ENCODE results near the gene ACSL3.
"Not testable (repeated sequence)": the region's sequence is repeated elsewhere in the genome, so short reads cannot be mapped to it uniquely, and the experiment has no call there.

Gene ACSL3

GRCh38 chr2:222859786-222860612 lies 837 bp upstream of the ACSL3 start:
- no peak overlapping the region for H3K27ac ChIP-seq (ENCODE audit: low read length)
- H3K4me1 ChIP-seq (ENCODE audit: control insufficient read depth, low read depth, low read length), result peaks cover 34% of the 10 kb centered on the region
- H3K36me3 ChIP-seq (ENCODE audit: control insufficient read depth, low read depth, low read length), result no peaks in the 10 kb centered on the region
- H3K27me3 ChIP-seq (ENCODE audit: control insufficient read depth, insufficient read depth, low read length), result no peaks in the 10 kb centered on the region
- H3K9me3 ChIP-seq (ENCODE audit: control insufficient read depth, low read depth, low read length), result no peaks in the 10 kb centered on the region
- no peak overlapping the region for H3K9ac ChIP-seq (ENCODE audit: low read length)
- H3K4me3 ChIP-seq (ENCODE audit: low read length), result peak overlapping the region; percentile 55

GRCh38 chr2:222861411-222862105 lies 722 bp downstream of the ACSL3 start:
- Histone ChIP-seq H3K27ac (ENCODE audit: low read length) (no peak overlapping the region), H3K4me1 (ENCODE audit: control insufficient read depth, low read depth, low read length) (peaks cover 45% of the 10 kb centered on the region), H3K9me3 (ENCODE audit: control insufficient read depth, low read depth, low read length) (no peaks in the 10 kb centered on the region)

GRCh38 chr2:222862106-222862908 lies 1.5 kb downstream of the ACSL3 start:
- no peak overlapping the region for H3K27ac ChIP-seq (ENCODE audit: low read length)
- H3K4me3 ChIP-seq (ENCODE audit: low read length), result peak overlapping the region; percentile 91
- H3K9me3 ChIP-seq (ENCODE audit: control insufficient read depth, low read depth, low read length), result no peaks in the 10 kb centered on the region
- no peaks in the 10 kb centered on the region for H3K27me3 ChIP-seq (ENCODE audit: control insufficient read depth, insufficient read depth, low read length)
- peak overlapping the region; percentile 74 for H3K9ac ChIP-seq (ENCODE audit: low read length)
- H3K36me3 ChIP-seq (ENCODE audit: control insufficient read depth, low read depth, low read length), result no peaks in the 10 kb centered on the region
- peaks cover 45% of the 10 kb centered on the region for H3K4me1 ChIP-seq (ENCODE audit: control insufficient read depth, low read depth, low read length)

More at GRCh38 chr2:222861411-222862105, 722 bp downstream of the ACSL3 start:
- no peaks in the 10 kb centered on the region for H3K27me3 ChIP-seq (ENCODE audit: control insufficient read depth, insufficient read depth, low read length)
- peak overlapping the region; percentile 74 for H3K9ac ChIP-seq (ENCODE audit: low read length)
- H3K4me3 ChIP-seq (ENCODE audit: low read length), result peak overlapping the region; percentile 91
- no peaks in the 10 kb centered on the region for H3K36me3 ChIP-seq (ENCODE audit: control insufficient read depth, low read depth, low read length)

GRCh38 chr2:222862909-222863544 lies 2.2 kb downstream of the ACSL3 start:
- Histone ChIP-seq H3K27me3 (ENCODE audit: control insufficient read depth, insufficient read depth, low read length) (no peaks in the 10 kb centered on the region), H3K27ac (ENCODE audit: low read length) (no peak overlapping the region), H3K4me3 (ENCODE audit: low read length) (peak overlapping the region; percentile 91), H3K9me3 (ENCODE audit: control insufficient read depth, low read depth, low read length) (no peaks in the 10 kb centered on the region), H3K9ac (ENCODE audit: low read length) (peak overlapping the region; percentile 74), H3K4me1 (ENCODE audit: control insufficient read depth, low read depth, low read length) (peaks cover 46% of the 10 kb centered on the region), H3K36me3 (ENCODE audit: control insufficient read depth, low read depth, low read length) (no peaks in the 10 kb centered on the region)

GRCh38 chr2:222864296-222864695 lies 3.5 kb downstream of the ACSL3 start:
- Histone ChIP-seq H3K36me3 (ENCODE audit: control insufficient read depth, low read depth, low read length) (no peaks in the 10 kb centered on the region), H3K27me3 (ENCODE audit: control insufficient read depth, insufficient read depth, low read length) (no peaks in the 10 kb centered on the region), H3K9ac (ENCODE audit: low read length) (no peak overlapping the region), H3K4me1 (ENCODE audit: control insufficient read depth, low read depth, low read length) (peaks cover 52% of the 10 kb centered on the region), H3K4me3 (ENCODE audit: low read length) (peak overlapping the region; percentile 29), H3K9me3 (ENCODE audit: control insufficient read depth, low read depth, low read length) (no peaks in the 10 kb centered on the region), H3K27ac (ENCODE audit: low read length) (peak overlapping the region; percentile 10)

GRCh38 chr2:222865301-222865700 lies 4.5 kb downstream of the ACSL3 start:
- peak overlapping the region; percentile 14 for H3K4me3 ChIP-seq (ENCODE audit: low read length)
- H3K27me3 ChIP-seq (ENCODE audit: control insufficient read depth, insufficient read depth, low read length), result no peaks in the 10 kb centered on the region
- no peaks in the 10 kb centered on the region for H3K36me3 ChIP-seq (ENCODE audit: control insufficient read depth, low read depth, low read length)
- H3K27ac ChIP-seq (ENCODE audit: low read length), result no peak overlapping the region
- H3K4me1 ChIP-seq (ENCODE audit: control insufficient read depth, low read depth, low read length), result peaks cover 55% of the 10 kb centered on the region
- H3K9ac ChIP-seq (ENCODE audit: low read length), result no peak overlapping the region
- H3K9me3 ChIP-seq (ENCODE audit: control insufficient read depth, low read depth, low read length), result no peaks in the 10 kb centered on the region

- Histone ChIP-seq H3K27me3 (ENCODE audit: control insufficient read depth, insufficient read depth, low read length) (no peaks in the 10 kb centered on the region), H3K4me3 (ENCODE audit: low read length) (no peak overlapping the region), H3K27ac (ENCODE audit: low read length) (no peak overlapping the region), H3K9ac (ENCODE audit: low read length) (no peak overlapping the region), H3K9me3 (ENCODE audit: control insufficient read depth, low read depth, low read length) (no peaks in the 10 kb centered on the region), H3K36me3 (ENCODE audit: control insufficient read depth, low read depth, low read length) (no peaks in the 10 kb centered on the region), H3K4me1 (ENCODE audit: control insufficient read depth, low read depth, low read length) (peaks cover 61% of the 10 kb centered on the region)
Observed at GRCh38 chr2:222866358-222866960, 5.6 kb downstream of the ACSL3 start.

- H3K27ac ChIP-seq (ENCODE audit: low read length); H3K4me3 ChIP-seq (ENCODE audit: low read length); H3K36me3 ChIP-seq (ENCODE audit: control insufficient read depth, low read depth, low read length); H3K9me3 ChIP-seq (ENCODE audit: control insufficient read depth, low read depth, low read length); H3K9ac ChIP-seq (ENCODE audit: low read length); H3K27me3 ChIP-seq (ENCODE audit: control insufficient read depth, insufficient read depth, low read length): not testable (repeated sequence)
- H3K4me1 ChIP-seq (ENCODE audit: control insufficient read depth, low read depth, low read length), result peaks cover 48% of the 10 kb centered on the region
Observed at GRCh38 chr2:222868560-222869251, 7.9 kb downstream of the ACSL3 start.

- H3K9me3 ChIP-seq (ENCODE audit: control insufficient read depth, low read depth, low read length), result no peaks in the 10 kb centered on the region
- H3K4me3 ChIP-seq (ENCODE audit: low read length), result no peak overlapping the region
- no peaks in the 10 kb centered on the region for H3K36me3 ChIP-seq (ENCODE audit: control insufficient read depth, low read depth, low read length)
- no peaks in the 10 kb centered on the region for H3K27me3 ChIP-seq (ENCODE audit: control insufficient read depth, insufficient read depth, low read length)
- H3K4me1 ChIP-seq (ENCODE audit: control insufficient read depth, low read depth, low read length), result peaks cover 43% of the 10 kb centered on the region
- H3K9ac ChIP-seq (ENCODE audit: low read length), result no peak overlapping the region
- no peak overlapping the region for H3K27ac ChIP-seq (ENCODE audit: low read length)
Observed at GRCh38 chr2:222869252-222869560, 8.4 kb downstream of the ACSL3 start.

- Histone ChIP-seq H3K36me3 (ENCODE audit: control insufficient read depth, low read depth, low read length) (no peaks in the 10 kb centered on the region), H3K4me1 (ENCODE audit: control insufficient read depth, low read depth, low read length) (peaks cover 24% of the 10 kb centered on the region), H3K9ac (ENCODE audit: low read length) (no peak overlapping the region), H3K4me3 (ENCODE audit: low read length) (no peak overlapping the region), H3K27me3 (ENCODE audit: control insufficient read depth, insufficient read depth, low read length) (no peaks in the 10 kb centered on the region), H3K9me3 (ENCODE audit: control insufficient read depth, low read depth, low read length) (no peaks in the 10 kb centered on the region), H3K27ac (ENCODE audit: low read length) (no peak overlapping the region)
Observed at GRCh38 chr2:222871291-222871690, 10.5 kb downstream of the ACSL3 start.

Measured in iPS-18a (cell line).